Subcutaneous adipose tissue (tissue), 4 donors: Measurements from ENCODE around the gene MCOLN1. TPM values are rescaled to one million over a fixed set of nuclear protein-coding genes. Genes with fewer than 3 reads are reported as not detected.

Source experiments
- total RNA-seq, 4 donors: library from RNA; depleted of rRNA; stranded (reverse); fragments of >200 nt; gene quantifications; one replicate each; pipeline ENCODE4 v1.1.0, GENCODE V29; 2016
- TF ChIP-seq, protein P1 (sequence below): fragments of 450-650 bp; IDR thresholded peaks from one replicate; pipeline ENCODE4 v1.5.1; 2016; ENCODE audit warnings: low read depth, mild to moderate bottlenecking, control low read depth, antibody characterized with exemption, moderate library complexity

MCOLN1 gene
- total RNA-seq, 4 donors from 2014 or later = 28.6 to 50.8 (median 30.2) TPM

DNA sequence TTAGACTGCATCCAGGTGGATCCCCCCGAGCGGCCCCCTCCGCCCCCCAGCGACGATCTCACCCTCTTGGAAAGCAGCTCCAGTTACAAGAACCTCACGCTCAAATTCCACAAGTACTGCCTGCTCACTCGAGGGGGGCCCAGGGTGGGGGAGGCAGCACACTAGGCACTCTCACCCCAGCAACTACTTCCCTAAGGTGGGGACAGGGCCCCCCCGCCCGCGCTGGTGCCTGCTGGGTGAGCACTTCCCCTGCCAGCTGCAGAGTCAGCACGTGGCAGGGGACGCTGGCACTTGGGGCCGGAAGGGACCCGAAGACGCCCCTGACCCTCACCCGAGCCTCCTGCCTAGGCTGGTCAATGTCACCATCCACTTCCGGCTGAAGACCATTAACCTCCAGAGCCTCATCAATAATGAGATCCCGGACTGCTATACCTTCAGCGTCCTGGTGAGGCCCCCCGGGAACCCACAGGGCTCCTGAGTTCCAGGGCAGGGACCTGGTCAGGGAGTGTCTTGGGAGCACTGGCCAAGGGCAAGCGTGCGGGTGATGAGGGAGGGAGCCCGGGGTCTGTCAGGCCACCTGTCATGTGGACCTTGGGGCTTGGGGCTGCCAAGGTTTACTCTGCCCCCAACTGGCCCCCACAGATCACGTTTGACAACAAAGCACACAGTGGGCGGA is 5.2 kb downstream of the MCOLN1 start:
- TF ChIP-seq, protein P1, sequence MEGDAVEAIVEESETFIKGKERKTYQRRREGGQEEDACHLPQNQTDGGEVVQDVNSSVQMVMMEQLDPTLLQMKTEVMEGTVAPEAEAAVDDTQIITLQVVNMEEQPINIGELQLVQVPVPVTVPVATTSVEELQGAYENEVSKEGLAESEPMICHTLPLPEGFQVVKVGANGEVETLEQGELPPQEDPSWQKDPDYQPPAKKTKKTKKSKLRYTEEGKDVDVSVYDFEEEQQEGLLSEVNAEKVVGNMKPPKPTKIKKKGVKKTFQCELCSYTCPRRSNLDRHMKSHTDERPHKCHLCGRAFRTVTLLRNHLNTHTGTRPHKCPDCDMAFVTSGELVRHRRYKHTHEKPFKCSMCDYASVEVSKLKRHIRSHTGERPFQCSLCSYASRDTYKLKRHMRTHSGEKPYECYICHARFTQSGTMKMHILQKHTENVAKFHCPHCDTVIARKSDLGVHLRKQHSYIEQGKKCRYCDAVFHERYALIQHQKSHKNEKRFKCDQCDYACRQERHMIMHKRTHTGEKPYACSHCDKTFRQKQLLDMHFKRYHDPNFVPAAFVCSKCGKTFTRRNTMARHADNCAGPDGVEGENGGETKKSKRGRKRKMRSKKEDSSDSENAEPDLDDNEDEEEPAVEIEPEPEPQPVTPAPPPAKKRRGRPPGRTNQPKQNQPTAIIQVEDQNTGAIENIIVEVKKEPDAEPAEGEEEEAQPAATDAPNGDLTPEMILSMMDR = no peak

DNA sequence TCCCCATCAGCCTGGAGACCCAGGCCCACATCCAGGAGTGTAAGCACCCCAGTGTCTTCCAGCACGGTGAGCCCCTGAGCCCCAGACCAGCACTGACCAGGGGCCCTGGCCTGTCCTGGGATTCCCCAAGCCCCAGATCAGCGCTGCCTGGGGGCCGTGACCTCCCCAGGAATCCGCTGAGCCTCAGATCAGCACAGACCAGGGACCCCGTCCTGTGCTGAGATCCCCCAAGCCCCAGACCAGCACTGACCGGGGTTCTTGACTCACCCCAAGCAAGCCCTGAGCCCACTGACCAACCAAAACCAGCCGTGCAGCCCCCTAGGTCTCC is 5.7 kb downstream of the MCOLN1 start:
- TF ChIP-seq, protein P1 = no peak

DNA sequence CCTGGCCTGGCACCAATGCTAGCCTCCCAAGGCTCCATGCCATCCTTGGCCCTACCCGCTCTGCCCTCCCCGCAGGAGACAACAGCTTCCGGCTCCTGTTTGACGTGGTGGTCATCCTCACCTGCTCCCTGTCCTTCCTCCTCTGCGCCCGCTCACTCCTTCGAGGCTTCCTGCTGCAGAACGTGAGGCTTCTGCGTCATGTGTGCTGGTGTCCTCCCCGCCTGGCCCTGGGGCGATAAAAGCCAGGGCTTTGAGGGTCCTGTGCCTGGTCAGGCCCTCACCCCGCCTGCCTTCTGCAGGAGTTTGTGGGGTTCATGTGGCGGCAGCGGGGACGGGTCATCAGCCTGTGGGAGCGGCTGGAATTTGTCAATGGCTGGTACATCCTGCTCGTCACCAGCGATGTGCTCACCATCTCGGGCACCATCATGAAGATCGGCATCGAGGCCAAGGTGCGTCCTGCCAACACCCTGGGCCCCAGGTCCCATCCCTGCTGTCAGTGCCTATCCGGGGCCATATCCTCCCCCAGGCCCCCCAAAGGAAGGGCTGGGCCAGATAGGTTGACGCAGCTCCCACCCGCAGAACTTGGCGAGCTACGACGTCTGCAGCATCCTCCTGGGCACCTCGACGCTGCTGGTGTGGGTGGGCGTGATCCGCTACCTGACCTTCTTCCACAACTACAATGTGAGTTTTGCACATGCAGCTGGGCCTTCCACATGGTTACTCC is 6.3 kb downstream of the MCOLN1 start:
- TF ChIP-seq, protein P1 = no peak

DNA sequence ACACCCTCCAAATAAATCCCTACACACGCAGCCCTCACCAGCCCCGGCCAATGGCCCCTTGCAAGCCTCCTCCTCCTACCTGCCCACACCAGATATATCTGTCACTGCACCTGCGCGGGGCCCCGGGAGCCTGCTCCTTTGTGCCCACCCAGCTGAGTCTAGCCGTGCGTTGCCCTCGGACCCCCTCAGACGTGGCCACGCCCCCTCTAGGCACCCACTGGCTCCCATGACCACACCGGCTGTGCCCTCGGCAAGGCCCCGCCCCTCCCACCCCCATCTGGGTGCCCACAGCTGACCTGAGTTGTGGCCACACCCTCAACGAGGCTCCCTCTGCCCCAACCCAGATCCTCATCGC is 6.8 kb downstream of the MCOLN1 start:
- TF ChIP-seq, protein P1 = no peak

DNA sequence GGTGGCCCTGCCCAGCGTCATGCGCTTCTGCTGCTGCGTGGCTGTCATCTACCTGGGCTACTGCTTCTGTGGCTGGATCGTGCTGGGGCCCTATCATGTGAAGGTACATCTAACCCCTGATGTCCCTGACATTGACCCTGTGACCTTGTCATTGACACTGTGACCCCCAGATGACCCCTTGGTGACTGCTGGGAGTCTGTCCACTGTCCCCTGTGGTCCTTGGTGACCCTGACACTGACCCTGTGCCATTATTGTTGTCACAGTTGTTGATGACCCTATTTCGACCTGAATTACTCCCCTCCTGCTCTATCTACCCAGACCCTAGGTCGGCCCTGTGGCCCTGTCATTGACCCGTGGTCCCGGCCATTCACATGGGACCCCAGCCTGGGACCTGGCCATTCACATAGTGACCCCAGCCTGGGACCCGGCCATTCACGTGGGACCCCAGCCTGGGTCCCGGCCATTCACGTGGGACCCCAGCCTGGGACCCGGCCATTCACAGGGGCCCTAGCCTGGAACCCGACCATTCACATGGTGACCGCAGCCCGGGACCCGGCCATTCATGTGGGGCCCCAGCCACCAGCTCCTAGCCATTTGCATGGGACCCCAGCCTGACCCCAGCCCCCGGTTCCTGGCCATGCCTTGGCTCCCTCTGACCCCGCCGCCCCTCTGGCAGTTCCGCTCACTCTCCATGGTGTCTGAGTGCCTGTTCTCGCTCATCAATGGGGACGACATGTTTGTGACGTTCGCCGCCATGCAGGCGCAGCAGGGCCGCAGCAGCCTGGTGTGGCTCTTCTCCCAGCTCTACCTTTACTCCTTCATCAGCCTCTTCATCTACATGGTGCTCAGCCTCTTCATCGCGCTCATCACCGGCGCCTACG is 7.4 kb downstream of the MCOLN1 start:
- TF ChIP-seq, protein P1 = no peak

DNA sequence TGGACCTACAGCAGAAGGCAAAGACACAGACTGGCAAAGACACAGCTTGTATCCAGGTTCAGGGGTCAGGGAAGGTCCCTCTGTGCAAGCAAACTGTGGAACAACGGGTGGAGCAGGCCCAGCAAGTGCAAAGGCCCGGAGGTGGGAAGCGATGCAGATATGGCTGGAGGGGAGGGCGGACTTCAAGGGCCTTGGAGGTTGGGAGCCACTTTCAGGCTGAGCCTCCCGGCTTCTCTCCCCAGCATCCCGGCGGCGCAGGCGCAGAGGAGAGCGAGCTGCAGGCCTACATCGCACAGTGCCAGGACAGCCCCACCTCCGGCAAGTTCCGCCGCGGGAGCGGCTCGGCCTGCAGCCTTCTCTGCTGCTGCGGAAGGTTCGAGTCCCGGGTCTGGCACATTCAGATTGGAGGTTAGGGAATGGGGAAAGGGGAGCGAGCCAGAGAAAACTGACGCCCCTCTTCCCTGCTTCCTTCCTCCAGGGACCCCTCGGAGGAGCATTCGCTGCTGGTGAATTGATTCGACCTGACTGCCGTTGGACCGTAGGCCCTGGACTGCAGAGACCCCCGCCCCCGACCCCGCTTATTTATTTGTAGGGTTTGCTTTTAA is 11.0 kb downstream of the MCOLN1 start:
- TF ChIP-seq, protein P1 = no peak
